Muscle layer of colon (tissue), 2 donors: Measurements from ENCODE around the gene SAMD3.

ENCODE experiments used
- H3K27ac ChIP-seq: one replicate; pipeline ENCODE4 v1.7.0; 2013; ENCODE audit warnings: low read depth, mild to moderate bottlenecking, low read length, moderate library complexity
- H3K27me3 ChIP-seq, 2 donors: one replicate each; pipeline ENCODE4 v1.7.0; 2013; ENCODE audit warnings: low read length in 2 of 2, mild to moderate bottlenecking in 2 of 2; ENCODE audit not compliant: insufficient read depth in 2 of 2, control insufficient read depth in 1 of 2
- H3K36me3 ChIP-seq: one replicate; pipeline ENCODE4 v1.7.0; 2013; ENCODE audit warnings: mild to moderate bottlenecking, low read length; ENCODE audit not compliant: insufficient read depth
- H3K4me1 ChIP-seq: one replicate; pipeline ENCODE4 v1.7.0; 2013; ENCODE audit warnings: mild to moderate bottlenecking, low read length; ENCODE audit not compliant: insufficient read depth
- H3K4me3 ChIP-seq, 2 donors: one replicate each; pipeline ENCODE4 v1.7.0; 2013; ENCODE audit warnings: low read length in 2 of 2, low read depth in 1 of 2, mild to moderate bottlenecking in 1 of 2, moderate library complexity in 1 of 2
- H3K9ac ChIP-seq: one replicate; pipeline ENCODE4 v1.7.0; 2013; ENCODE audit warnings: low read length
- H3K9me3 ChIP-seq: one replicate; pipeline ENCODE4 v1.7.0; 2013; ENCODE audit warnings: mild to moderate bottlenecking, low read length
- donor health status: abdominal sarcoma.
- donor health status: Adenocarcinoma of cecum.

SAMD3 gene

DNA sequence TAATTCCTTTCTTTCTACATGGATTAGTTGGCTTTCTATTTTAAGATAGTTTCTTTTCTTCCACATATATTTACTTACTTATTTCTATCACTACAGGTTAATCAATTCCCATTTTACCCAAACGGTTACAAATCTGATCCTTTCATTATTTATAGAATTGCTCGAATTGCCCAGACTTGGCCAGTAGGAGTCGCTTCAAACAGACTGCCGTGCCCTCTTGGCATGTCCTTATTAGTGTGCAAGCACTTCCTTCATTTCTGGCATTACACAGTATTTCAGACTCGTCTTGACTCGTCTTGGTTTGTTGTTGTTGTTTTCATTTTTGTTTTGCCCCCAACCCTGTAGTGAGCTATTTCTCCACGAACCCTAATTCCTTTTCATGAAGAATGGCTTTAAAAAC, 74.6 kb downstream of the SAMD3 start:
- H3K9ac ChIP-seq: no peak overlapping the region
- no peaks in the 10 kb centered on the region for H3K36me3 ChIP-seq
- H3K4me1 ChIP-seq: no peaks in the 10 kb centered on the region
- no peak overlapping the region for H3K4me3 ChIP-seq
- H3K27ac ChIP-seq: no peak overlapping the region
- no peaks in the 10 kb centered on the region for H3K27me3 ChIP-seq
- H3K9me3 ChIP-seq: no peaks in the 10 kb centered on the region

DNA sequence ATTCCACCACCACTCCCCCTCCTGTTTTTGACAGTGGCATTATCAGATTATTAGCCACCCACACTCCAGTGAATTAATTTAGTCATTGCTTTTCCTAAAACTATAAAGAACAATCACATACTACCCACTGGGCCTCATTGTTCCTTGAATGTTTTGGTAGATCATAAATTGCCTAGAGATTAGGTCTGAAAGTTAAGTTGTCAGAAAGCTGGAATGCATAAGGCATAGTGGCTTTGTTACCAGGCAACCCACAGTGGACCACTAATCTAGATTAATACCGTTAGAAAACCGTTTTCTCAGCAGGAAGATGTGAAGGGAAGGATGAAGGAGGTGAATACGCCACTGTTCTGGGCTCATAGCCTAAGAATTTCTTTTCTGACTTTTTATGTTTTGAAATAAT, 75.6 kb downstream of the SAMD3 start:
- Histone ChIP-seq H3K9me3 (no peaks in the 10 kb centered on the region), H3K4me3 (no peak overlapping the region), H3K36me3 (no peaks in the 10 kb centered on the region), H3K9ac (no peak overlapping the region), H3K27ac (no peak overlapping the region), H3K4me1 (no peaks in the 10 kb centered on the region), H3K27me3 (no peaks in the 10 kb centered on the region)

DNA sequence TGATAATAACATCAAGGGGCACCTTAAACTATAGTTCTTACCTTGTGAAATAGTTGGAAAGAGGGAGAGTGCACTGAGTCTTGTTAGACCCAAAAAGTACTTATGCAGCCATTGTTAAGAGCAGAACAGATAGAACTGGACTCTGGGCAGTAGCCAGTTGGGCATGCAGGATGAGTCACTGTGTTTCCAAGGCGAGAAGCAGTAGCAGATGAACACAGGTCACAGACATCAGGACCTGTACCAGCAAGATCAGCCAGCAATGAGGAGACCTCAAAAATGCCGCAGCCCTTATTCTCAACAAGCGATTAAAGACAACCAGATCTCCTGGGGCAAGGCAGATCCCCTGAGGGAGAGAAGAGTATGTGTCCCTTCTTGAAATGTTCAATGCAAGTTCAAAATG, 79.0 kb downstream of the SAMD3 start:
- H3K4me1 ChIP-seq: no peaks in the 10 kb centered on the region
- H3K9ac ChIP-seq: no peak overlapping the region
- no peak overlapping the region for H3K4me3 ChIP-seq
- H3K27me3 ChIP-seq: no peaks in the 10 kb centered on the region
- H3K36me3 ChIP-seq: no peaks in the 10 kb centered on the region
- H3K9me3 ChIP-seq: no peaks in the 10 kb centered on the region
- H3K27ac ChIP-seq: no peak overlapping the region

DNA sequence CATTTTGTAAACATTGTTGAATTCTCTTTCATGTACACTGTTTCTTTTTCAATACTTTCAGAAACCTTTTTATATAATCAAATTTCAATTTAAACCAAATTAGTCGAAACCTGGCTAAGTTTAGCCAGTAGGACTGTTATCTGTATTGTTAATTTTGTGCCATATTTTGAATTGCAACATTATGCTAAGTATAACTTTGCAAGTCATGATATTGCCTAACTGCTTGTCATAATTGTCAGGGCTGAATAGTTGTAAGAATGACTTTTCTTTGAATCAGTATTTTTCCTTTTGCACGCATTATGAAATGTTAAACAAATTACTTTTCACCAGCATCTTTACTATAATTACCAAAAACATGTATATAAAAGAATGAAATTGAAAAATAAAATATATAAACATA, 82.7 kb downstream of the SAMD3 start:
- no peaks in the 10 kb centered on the region for H3K36me3 ChIP-seq

DNA sequence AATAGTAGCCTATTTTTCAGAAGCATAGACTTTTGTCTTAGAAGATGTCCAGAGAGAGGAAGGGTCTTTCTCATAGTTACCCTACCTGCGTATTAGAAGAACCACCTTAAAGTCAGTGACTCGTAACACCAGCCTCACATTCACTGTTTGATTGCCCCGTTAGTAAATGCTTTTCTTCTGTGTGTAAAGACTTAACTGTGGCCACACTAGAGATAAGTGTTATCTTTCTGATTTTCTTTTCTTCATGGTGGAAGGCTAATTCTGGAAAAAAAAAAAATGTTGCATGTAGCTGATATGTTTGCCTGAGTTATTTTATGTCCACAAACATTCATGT, 83.9 kb downstream of the SAMD3 start:
- Histone ChIP-seq H3K36me3 (no peaks in the 10 kb centered on the region), H3K27ac (no peak overlapping the region), H3K9me3 (no peaks in the 10 kb centered on the region), H3K27me3 (no peaks in the 10 kb centered on the region), H3K4me1 (no peaks in the 10 kb centered on the region), H3K9ac (no peak overlapping the region), H3K4me3 (no peak overlapping the region)

More for the DNA sequence above, 82.7 kb downstream of the SAMD3 start:
- no peaks in the 10 kb centered on the region for H3K9me3 ChIP-seq
- no peak overlapping the region for H3K4me3 ChIP-seq
- no peaks in the 10 kb centered on the region for H3K4me1 ChIP-seq
- H3K9ac ChIP-seq: no peak overlapping the region
- H3K27ac ChIP-seq: no peak overlapping the region
- H3K27me3 ChIP-seq: no peaks in the 10 kb centered on the region

DNA sequence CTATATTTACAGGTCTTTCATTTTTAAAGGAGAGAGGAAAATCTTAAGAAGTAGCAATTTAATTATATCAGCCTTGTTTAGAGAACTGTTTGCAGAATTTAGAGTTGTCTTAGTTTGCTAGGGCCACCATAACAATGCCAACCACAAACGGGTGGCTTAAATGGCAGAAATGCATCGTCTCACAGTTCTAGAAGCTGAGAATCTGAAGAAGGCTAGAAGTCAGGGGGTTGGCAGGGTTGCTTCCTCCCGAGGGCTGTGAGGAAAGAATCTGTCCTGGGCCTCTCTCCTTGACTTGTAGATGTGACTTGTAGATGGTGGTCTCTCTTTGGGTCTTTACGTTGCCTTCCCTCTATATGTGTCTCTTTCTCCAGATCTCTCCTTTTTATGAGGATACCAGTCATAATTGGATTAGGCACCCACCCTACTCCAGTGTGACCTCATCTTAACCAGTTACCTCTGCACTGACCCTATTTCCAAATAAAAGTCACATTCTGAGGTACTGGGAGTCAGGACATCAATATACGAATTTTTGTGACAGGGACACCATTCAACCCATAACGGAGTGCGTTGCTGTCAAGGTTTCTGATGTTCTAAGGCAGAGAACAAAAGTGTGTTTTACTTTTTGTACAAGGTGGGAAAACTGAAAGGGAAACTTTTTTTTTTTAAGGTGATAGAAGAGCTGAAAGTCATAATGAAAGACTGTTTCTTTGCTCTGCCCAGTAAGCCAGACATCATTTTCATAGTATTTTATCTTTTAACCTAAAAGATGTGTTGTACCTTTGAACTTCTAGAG, 84.4 kb downstream of the SAMD3 start:
- H3K27ac ChIP-seq: no peak overlapping the region
- no peaks in the 10 kb centered on the region for H3K36me3 ChIP-seq
- no peak overlapping the region for H3K9ac ChIP-seq
- H3K27me3 ChIP-seq: no peaks in the 10 kb centered on the region
- no peaks in the 10 kb centered on the region for H3K9me3 ChIP-seq
- no peak overlapping the region for H3K4me3 ChIP-seq
- no peaks in the 10 kb centered on the region for H3K4me1 ChIP-seq

DNA sequence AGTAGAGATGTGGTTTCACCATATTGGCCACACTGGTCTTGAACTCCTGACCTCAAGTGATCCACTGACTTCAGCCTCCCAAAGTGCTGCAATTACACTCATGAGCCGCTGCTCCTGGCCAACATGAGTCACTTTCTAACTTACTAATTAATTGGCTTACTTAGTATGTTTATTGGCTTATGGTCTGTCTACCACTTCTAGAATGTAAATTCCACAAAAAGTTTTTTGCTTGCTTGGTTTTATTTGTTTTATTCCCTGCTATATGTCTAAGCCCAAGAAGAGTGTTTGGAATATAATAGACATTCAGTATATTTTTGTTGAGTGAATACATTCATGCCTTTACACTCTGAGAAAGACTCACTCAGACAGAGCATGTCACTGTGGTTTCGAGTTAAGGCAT, 86.0 kb downstream of the SAMD3 start:
- Histone ChIP-seq H3K9me3 (no peaks in the 10 kb centered on the region), H3K27me3 (no peaks in the 10 kb centered on the region), H3K4me1 (no peaks in the 10 kb centered on the region), H3K27ac (no peak overlapping the region), H3K9ac (no peak overlapping the region), H3K4me3 (no peak overlapping the region), H3K36me3 (no peaks in the 10 kb centered on the region)

DNA sequence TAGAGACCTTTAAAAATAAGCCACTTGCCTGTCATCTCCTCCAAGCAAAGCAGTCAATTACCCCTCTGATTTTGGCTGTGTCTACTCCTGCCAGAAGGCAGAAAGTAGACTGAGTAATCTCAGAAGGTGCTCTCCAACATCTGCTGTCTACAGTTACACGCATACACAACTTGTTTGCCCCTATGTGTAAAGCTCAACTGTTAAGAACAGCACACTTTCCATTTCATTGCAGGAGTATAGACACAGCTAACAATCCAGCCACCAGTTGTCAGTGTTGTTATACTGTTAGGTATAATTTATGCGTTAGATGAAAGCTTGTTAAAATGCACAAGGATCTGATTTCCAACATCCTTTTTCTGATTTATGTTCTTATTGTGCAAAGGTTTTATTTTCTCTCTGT, 88.2 kb downstream of the SAMD3 start:
- H3K9ac ChIP-seq: no peak overlapping the region

DNA sequence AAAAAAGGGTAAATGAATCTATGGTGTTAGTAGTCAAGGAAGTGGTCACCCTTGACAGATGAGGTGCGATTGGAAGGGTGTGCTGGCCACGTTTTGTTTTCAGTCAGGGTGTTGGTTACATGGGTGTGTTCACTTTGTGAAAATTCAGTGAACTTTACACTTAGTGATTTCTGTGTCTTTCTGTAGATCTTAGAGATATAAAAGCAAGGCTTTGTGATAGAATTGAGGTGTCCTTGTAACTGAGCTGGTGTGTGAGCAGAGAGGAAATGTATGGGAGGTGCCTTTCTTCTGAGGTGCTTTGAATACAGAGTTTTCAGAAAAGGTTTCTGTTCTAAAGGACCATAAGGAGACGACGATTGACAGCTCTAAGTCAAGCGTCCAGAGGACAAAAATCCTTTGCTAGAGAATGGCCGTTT, 90.5 kb downstream of the SAMD3 start:
- no peak overlapping the region for H3K27ac ChIP-seq
- no peaks in the 10 kb centered on the region for H3K9me3 ChIP-seq
- no peak overlapping the region for H3K9ac ChIP-seq
- H3K4me3 ChIP-seq: no peak overlapping the region
- no peaks in the 10 kb centered on the region for H3K36me3 ChIP-seq
- no peaks in the 10 kb centered on the region for H3K27me3 ChIP-seq
- H3K4me1 ChIP-seq: no peaks in the 10 kb centered on the region

More for the DNA sequence above, 88.2 kb downstream of the SAMD3 start:
- Histone ChIP-seq H3K4me3 (no peak overlapping the region), H3K27ac (no peak overlapping the region), H3K4me1 (no peaks in the 10 kb centered on the region), H3K27me3 (no peaks in the 10 kb centered on the region), H3K9me3 (no peaks in the 10 kb centered on the region), H3K36me3 (no peaks in the 10 kb centered on the region)

DNA sequence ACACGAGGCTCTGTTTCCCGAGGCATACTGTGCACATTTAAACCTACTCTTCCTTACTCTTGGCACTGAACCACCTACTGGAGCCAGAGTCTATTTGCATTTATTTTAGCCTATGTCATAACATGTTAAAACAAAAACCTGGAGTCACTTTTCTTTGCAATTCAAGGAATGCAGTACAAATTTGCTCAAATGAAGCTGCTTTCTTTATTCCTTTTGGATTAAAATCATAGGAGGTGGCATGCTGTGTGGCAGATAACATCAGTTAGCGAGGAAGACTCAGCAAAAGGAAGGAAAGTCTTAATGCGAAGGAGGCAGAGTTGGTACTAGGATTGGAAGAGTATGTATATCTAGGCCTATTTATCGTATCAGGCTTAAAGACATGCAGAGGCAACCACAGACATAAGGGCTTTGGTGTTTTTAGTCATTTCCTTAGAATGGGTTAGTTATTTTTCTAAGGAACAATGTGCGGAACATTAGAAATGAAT, 92.9 kb downstream of the SAMD3 start:
- H3K9me3 ChIP-seq: no peaks in the 10 kb centered on the region
- no peaks in the 10 kb centered on the region for H3K27me3 ChIP-seq
- no peak overlapping the region for H3K27ac ChIP-seq
- no peaks in the 10 kb centered on the region for H3K4me1 ChIP-seq
- H3K4me3 ChIP-seq: no peak overlapping the region
- no peaks in the 10 kb centered on the region for H3K36me3 ChIP-seq
- H3K9ac ChIP-seq: no peak overlapping the region

DNA sequence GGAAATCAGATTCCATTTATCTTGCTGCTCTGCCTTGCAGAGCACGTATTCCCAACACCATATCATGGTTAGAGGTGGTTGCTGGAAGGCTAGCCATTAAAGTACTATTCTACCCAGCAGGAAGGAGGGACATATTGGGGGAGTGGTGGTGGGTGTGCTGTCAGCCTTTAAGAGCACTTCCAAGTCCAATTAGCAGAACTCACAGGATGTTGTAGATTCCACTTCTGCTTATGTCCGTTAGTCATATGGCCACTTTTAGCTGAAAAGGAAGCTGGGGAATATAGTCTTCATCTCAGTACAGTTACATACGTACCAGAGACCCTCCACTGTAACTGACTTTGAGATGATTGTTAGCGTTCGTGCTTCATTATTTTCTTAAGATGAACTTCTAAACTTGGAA, 94.4 kb downstream of the SAMD3 start:
- no peaks in the 10 kb centered on the region for H3K27me3 ChIP-seq
- H3K4me1 ChIP-seq: no peaks in the 10 kb centered on the region
- no peaks in the 10 kb centered on the region for H3K9me3 ChIP-seq
- no peak overlapping the region for H3K27ac ChIP-seq
- H3K4me3 ChIP-seq: no peak overlapping the region
- H3K36me3 ChIP-seq: no peaks in the 10 kb centered on the region
- no peak overlapping the region for H3K9ac ChIP-seq

DNA sequence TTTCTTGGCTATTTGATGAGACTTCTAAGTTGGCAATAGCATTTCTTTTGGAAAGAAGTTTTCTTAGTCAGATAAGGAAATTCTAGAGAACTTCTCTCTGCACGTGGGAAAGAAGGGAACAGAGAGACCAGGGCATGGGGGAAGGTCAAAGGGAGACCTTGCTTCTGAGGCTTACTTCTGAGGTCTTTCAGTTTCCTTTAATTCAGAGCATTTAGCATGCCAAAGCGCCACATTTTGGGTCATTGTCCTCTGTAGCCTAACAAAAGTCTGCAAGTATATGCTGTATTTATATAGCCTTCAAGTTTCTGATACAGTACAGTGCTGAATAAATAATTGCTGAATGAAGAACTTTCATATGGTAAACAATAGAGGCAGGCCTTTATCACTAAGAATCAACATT, 95.6 kb downstream of the SAMD3 start:
- Histone ChIP-seq H3K27ac (no peak overlapping the region), H3K4me1 (no peaks in the 10 kb centered on the region), H3K4me3 (no peak overlapping the region), H3K36me3 (no peaks in the 10 kb centered on the region), H3K27me3 (no peaks in the 10 kb centered on the region), H3K9me3 (no peaks in the 10 kb centered on the region), H3K9ac (no peak overlapping the region)
